ENCODE measurements around the gene KCTD7. TPM values are rescaled to one million over a fixed set of nuclear protein-coding genes. Genes with fewer than 3 reads are reported as not detected.
A peak's percentile ranks its signal among the peaks of the same experiment; 100 is the strongest.

KCTD7 gene
- total and polyA plus RNA-seq, 2 of the 13 experiments (the other 11 are each of a cell fraction or from before 2014, with no cell fraction given) = 7.3 to 13.5 TPM

GRCh38 chr7:66682350-66683093 lies 53.8 kb downstream of the KCTD7 start (continued):
- peak; percentile 4; the same call in 1 of the 2 replicates for TF ChIP-seq MTA1 (CRISPR knock-in tag; IDR thresholded peaks at IDR 0.05; ENCODE audit: borderline replicate concordance)
- TF ChIP-seq ZC3H13 (CRISPR knock-in tag; IDR thresholded peaks at IDR 0.05) = 0 out of 2 replicates have a peak, but pooled peaks have one; percentile 7
- TF ChIP-seq PCBP1 (IDR thresholded peaks at IDR 0.05; ENCODE audit: borderline replicate concordance, low read depth, low read length) = no peak
- peak; percentile 22; the same call in 1 of the 2 replicates for TF ChIP-seq ZNF749 (CRISPR knock-in tag; IDR thresholded peaks at IDR 0.05; ENCODE audit: borderline replicate concordance)
- TF ChIP-seq ZNF350 (CRISPR knock-in tag; IDR thresholded peaks at IDR 0.05; ENCODE audit: borderline replicate concordance, low read depth) = no peak
- TF ChIP-seq POGZ (CRISPR knock-in tag; IDR thresholded peaks at IDR 0.05) = no peak
- TF ChIP-seq ZNF816 (CRISPR knock-in tag; IDR thresholded peaks at IDR 0.05; ENCODE audit: borderline replicate concordance) = no peak
- no peak for TF ChIP-seq ZNF564 (CRISPR knock-in tag; IDR thresholded peaks at IDR 0.05)
- TF ChIP-seq KLF16 (CRISPR knock-in tag; IDR thresholded peaks at IDR 0.05) = 0 out of 4 replicates have a peak, but pooled peaks of 1 of the 2 experiments have one; percentile 2
- TF ChIP-seq NFE2L1 (CRISPR knock-in tag; IDR thresholded peaks at IDR 0.05; ENCODE audit: borderline replicate concordance) = no peak
- TF ChIP-seq ETV5 (CRISPR knock-in tag; IDR thresholded peaks at IDR 0.05; ENCODE audit: borderline replicate concordance) = no peak
- TF ChIP-seq PATZ1 (CRISPR knock-in tag; IDR thresholded peaks at IDR 0.05) = no peak
- TF ChIP-seq ZKSCAN8 (CRISPR knock-in tag; IDR thresholded peaks at IDR 0.05; ENCODE audit: borderline replicate concordance) = no peak
- TF ChIP-seq KDM2A (CRISPR knock-in tag; IDR thresholded peaks at IDR 0.05; ENCODE audit: borderline replicate concordance, low read depth) = no peak
- TF ChIP-seq PAF1 (CRISPR knock-in tag; IDR thresholded peaks at IDR 0.05) = no peak
- no peak for TF ChIP-seq ZNF563 (CRISPR knock-in tag; IDR thresholded peaks at IDR 0.05)
- no peak for TF ChIP-seq ZNF775 (CRISPR knock-in tag; IDR thresholded peaks at IDR 0.05; ENCODE audit: borderline replicate concordance)
- TF ChIP-seq NR2C2 (CRISPR knock-in tag; IDR thresholded peaks at IDR 0.05; ENCODE audit: borderline replicate concordance) = no peak
- no peak for TF ChIP-seq ZNF383 (CRISPR knock-in tag; IDR thresholded peaks at IDR 0.05; ENCODE audit: borderline replicate concordance)
- TF ChIP-seq ARHGAP35 (CRISPR knock-in tag; IDR thresholded peaks at IDR 0.05; ENCODE audit: borderline replicate concordance) = peak; percentile 3; the same call in 1 of the 2 replicates
- TF ChIP-seq REXO4 (CRISPR knock-in tag; IDR thresholded peaks at IDR 0.05; ENCODE audit: borderline replicate concordance) = peak; percentile 53; the same call in 1 of the 2 replicates
- TF ChIP-seq MAX (IDR thresholded peaks at IDR 0.05) = no peak
- no peak for TF ChIP-seq RELA (CRISPR knock-in tag; IDR thresholded peaks at IDR 0.05)
- TF ChIP-seq ZNF605 (CRISPR knock-in tag; IDR thresholded peaks at IDR 0.05) = 0 out of 2 replicates have a peak, but pooled peaks have one; percentile 0
- no peak for TF ChIP-seq SMYD3 (CRISPR knock-in tag; IDR thresholded peaks at IDR 0.05)
- TF ChIP-seq ZNF414 (CRISPR knock-in tag; IDR thresholded peaks at IDR 0.05) = peak; percentile 55; the same call in 1 of the 2 replicates

Data from HepG2 (cell line).